ENCODE results near the gene PCDHGA2. TPM values are rescaled to one million over a fixed set of nuclear protein-coding genes. Genes with fewer than 3 reads are reported as not detected.

The PCDHGA2 gene
- total and polyA plus RNA-seq, 2 donors (not counting 1 experiment from before 2014, with no cell fraction given): 4.5 to 5.8 TPM

- Histone ChIP-seq H3K4me3 (replicated peaks in 1 of 4; ENCODE audit: control extremely low read depth in 1 of 4, insufficient read depth in 1 of 4, low read depth in 3 of 4, low read length in 4 of 4) (peak within 1 kb of the TSS; percentile 10 to 33 (median 24)), H3K4me2 (ENCODE audit: extremely low read depth, insufficient read depth, low read length) (peak within 1 kb of the TSS; percentile 64)
- peak; percentile 20 to 27 for DNase-seq (ENCODE audit: low read depth in 2 of 2)
Observed at GRCh38 chr5:141363952-141364660, 25.5 kb downstream of the PCDHGA2 start, which contains the start of gene PCDHGA5. PCDHGA5 (plus strand) TSS chr5:141364162; CDS start chr5:141364331, 169 bp downstream.

GRCh38 chr5:141366016-141366896 lies 27.7 kb downstream of the PCDHGA2 start:
- Histone ChIP-seq H3K4me3 (replicated peaks in 1 of 4; ENCODE audit: control extremely low read depth in 1 of 4, insufficient read depth in 1 of 4, low read depth in 3 of 4, low read length in 4 of 4) (no peak overlapping the region), H3K4me1 (ENCODE audit: control insufficient read depth, extremely low read depth, insufficient read depth, low read length) (no peaks in the 10 kb centered on the region), H3K9me3 (ENCODE audit: control insufficient read depth, insufficient read depth, low read depth, low read length) (peaks cover 5% of the 10 kb centered on the region), H4K20me1 (ENCODE audit: control insufficient read depth, extremely low read depth, insufficient read depth, low read length) (no peaks in the 10 kb centered on the region), H3K4me2 (ENCODE audit: extremely low read depth, insufficient read depth, low read length) (no peak overlapping the region), H3K27ac (ENCODE audit: insufficient read depth, low read length) (no peak overlapping the region), H3K9ac (ENCODE audit: insufficient read depth, low read length) (no peak overlapping the region), H3K27me3 (ENCODE audit: control insufficient read depth, insufficient read depth, low read length) (peaks cover 32% of the 10 kb centered on the region), H3K79me2 (ENCODE audit: control insufficient read depth, insufficient read depth, low read length) (no peaks in the 10 kb centered on the region), H2AFZ (ENCODE audit: low read length) (no peak overlapping the region), H3K36me3 (ENCODE audit: control insufficient read depth, insufficient read depth, low read length) (no peaks in the 10 kb centered on the region)
- no peak for DNase-seq (ENCODE audit: low read depth in 2 of 2)
- TF ChIP-seq CTCF (conservative IDR thresholded peaks at IDR 0.05 in 1 of 2, IDR thresholded peaks at IDR 0.05 in 1 of 2; ENCODE audit: low read depth in 1 of 2, low read length in 2 of 2) (no peak), EZH2 (IDR thresholded peaks at IDR 0.05; ENCODE audit: low read length, missing control alignments) (no peak)

More at GRCh38 chr5:141363952-141364660, 25.5 kb downstream of the PCDHGA2 start, which contains the start of gene PCDHGA5:
- Histone ChIP-seq H3K79me2 (ENCODE audit: control insufficient read depth, insufficient read depth, low read length) (no peaks in the 10 kb centered on the region), H3K27me3 (ENCODE audit: control insufficient read depth, insufficient read depth, low read length) (peaks cover 32% of the 10 kb centered on the region), H2AFZ (ENCODE audit: low read length) (no peak within 1 kb of the TSS), H4K20me1 (ENCODE audit: control insufficient read depth, extremely low read depth, insufficient read depth, low read length) (no peaks in the 10 kb centered on the region), H3K9me3 (ENCODE audit: control insufficient read depth, insufficient read depth, low read depth, low read length) (peaks cover 5% of the 10 kb centered on the region), H3K9ac (ENCODE audit: insufficient read depth, low read length) (no peak within 1 kb of the TSS), H3K27ac (ENCODE audit: insufficient read depth, low read length) (no peak within 1 kb of the TSS), H3K4me1 (ENCODE audit: control insufficient read depth, extremely low read depth, insufficient read depth, low read length) (no peaks in the 10 kb centered on the region), H3K36me3 (ENCODE audit: control insufficient read depth, insufficient read depth, low read length) (no peaks in the 10 kb centered on the region)
- peak; percentile 23 for TF ChIP-seq EZH2 (IDR thresholded peaks at IDR 0.05; ENCODE audit: low read length, missing control alignments)
- peak; percentile 7 to 17 for TF ChIP-seq CTCF (conservative IDR thresholded peaks at IDR 0.05 in 1 of 2, IDR thresholded peaks at IDR 0.05 in 1 of 2; ENCODE audit: low read depth in 1 of 2, low read length in 2 of 2)
